IMR-90 (cell line): ENCODE measurements around the gene CPNE6. TPM values are rescaled to one million over a fixed set of nuclear protein-coding genes. Genes with fewer than 3 reads are reported as not detected.
A peak's percentile ranks its signal among the peaks of the same experiment; 100 is the strongest.

Source experiments
- ATAC-seq: fragments of 200-7000 bp; cut with Tn5 transposase; 2 replicates; pipeline ENCODE4 v1.9.1; 2020; ENCODE audit warnings: low read depth, mild to moderate bottlenecking, moderate library complexity
- BruUV-seq: library from RNA; stranded (reverse); fragments of 400-500 nt; replicated peaks from 2 replicates; lab custom pipeline; 2021; lab: Mats Ljungman, UMichigan
- CTCF ChIA-PET: fragments of 300-600 bp; formaldehyde crosslinking; extraction: SDS; loops from one replicate; lab custom pipeline; 2021; ENCODE audit warnings: antibody characterized with exemption; lab: Yijun Ruan, JAX
- POLR2A ChIA-PET: fragments of 300-600 bp; sonication (Branson Sonifier 250); formaldehyde crosslinking; loops from one replicate; lab custom pipeline; 2022; ENCODE audit warnings: antibody characterized with exemption; ENCODE audit not compliant: unreplicated experiment; lab: Charles Lee
- DNase-seq: peaks from one replicate; pipeline ENCODE4 v3.0.0; 2013
- H2AFZ ChIP-seq: replicated peaks from 2 replicates; pipeline ENCODE3; 2013; ENCODE audit warnings: low read length, mild to moderate bottlenecking; ENCODE audit not compliant: poor library complexity
- H2AK5ac ChIP-seq: 2 replicates; pipeline ENCODE4 v1.6.1; 2013; ENCODE audit warnings: low read depth, low read length, inconsistent platforms
- H2AK9ac ChIP-seq: replicated peaks from 2 replicates; pipeline ENCODE3; 2013; ENCODE audit warnings: mild to moderate bottlenecking, low read depth, low read length, moderate library complexity; ENCODE audit not compliant: poor library complexity
- H2BK120ac ChIP-seq: 2 replicates; pipeline ENCODE4 v1.6.1; 2013; ENCODE audit warnings: low read depth, low read length, inconsistent platforms
- H2BK15ac ChIP-seq: 3 replicates; pipeline ENCODE4 v1.6.1; 2013; ENCODE audit warnings: low read depth, low read length, inconsistent platforms
- H2BK20ac ChIP-seq: 2 replicates; pipeline ENCODE4 v1.6.1; 2013; ENCODE audit warnings: low read depth, mild to moderate bottlenecking, inconsistent platforms, low read length, moderate library complexity
- H2BK5ac ChIP-seq: 2 replicates; pipeline ENCODE4 v1.6.1; 2013; ENCODE audit warnings: mild to moderate bottlenecking, low read depth, low read length, inconsistent platforms; ENCODE audit not compliant: poor library complexity, severe bottlenecking
- H3K14ac ChIP-seq: replicated peaks from 2 replicates; pipeline ENCODE4 v1.6.1; 2013; ENCODE audit warnings: low read depth, low read length, inconsistent platforms
- H3K18ac ChIP-seq: 2 replicates; pipeline ENCODE4 v1.6.1; 2013; ENCODE audit warnings: low read depth, low read length, control low read depth
- H3K23ac ChIP-seq: 2 replicates; pipeline ENCODE4 v1.6.1; 2013; ENCODE audit warnings: low read depth, low read length, inconsistent platforms
- H3K27ac ChIP-seq: 2 replicates; pipeline ENCODE4 v1.5.1; 2013; ENCODE audit warnings: mild to moderate bottlenecking, control low read depth, low read length; ENCODE audit not compliant: insufficient read depth
- H3K27me3 ChIP-seq: 2 replicates; pipeline ENCODE4 v1.6.1; 2013; ENCODE audit warnings: low read length; ENCODE audit not compliant: control insufficient read depth, insufficient read depth
- H3K36me3 ChIP-seq: 2 replicates; pipeline ENCODE4 v1.6.1; 2013; ENCODE audit warnings: low read length, mixed read lengths; ENCODE audit not compliant: control insufficient read depth, insufficient read depth
- H3K4ac ChIP-seq: 2 replicates; pipeline ENCODE4 v1.6.1; 2013; ENCODE audit warnings: low read depth, low read length, inconsistent platforms
- H3K4me1 ChIP-seq: 2 replicates; pipeline ENCODE4 v1.6.1; 2013; ENCODE audit warnings: low read length, mixed read lengths; ENCODE audit not compliant: control insufficient read depth, insufficient read depth
- H3K4me2 ChIP-seq: 2 replicates; pipeline ENCODE4 v1.6.1; 2013; ENCODE audit warnings: low read depth, mild to moderate bottlenecking, control low read depth, low read length, moderate library complexity
- H3K4me3 ChIP-seq: 2 replicates; pipeline ENCODE4 v1.5.1; 2013; ENCODE audit warnings: low read depth, mild to moderate bottlenecking, control low read depth, low read length, moderate library complexity; ENCODE audit not compliant: insufficient read depth
- H3K56ac ChIP-seq: 2 replicates; pipeline ENCODE4 v1.6.1; 2013; ENCODE audit warnings: low read length, inconsistent platforms; ENCODE audit not compliant: insufficient read depth; ENCODE audit errors: extremely low read depth
- H3K79me1 ChIP-seq, 2 experiments: 2 replicates each; pipeline ENCODE4 v1.6.1; 2013; ENCODE audit warnings: low read length in 2 of 2, inconsistent platforms in 1 of 2, low read depth in 1 of 2
- H3K9ac ChIP-seq: 2 replicates; pipeline ENCODE4 v1.6.1; 2013; ENCODE audit warnings: low read depth, low read length, control low read depth
- H3K9me1 ChIP-seq: 2 replicates; pipeline ENCODE4 v1.6.1; 2013; ENCODE audit warnings: low read length, inconsistent platforms; ENCODE audit not compliant: insufficient read depth
- H3K9me3 ChIP-seq: 2 replicates; pipeline ENCODE4 v1.6.1; 2013; ENCODE audit warnings: low read length; ENCODE audit not compliant: control insufficient read depth, insufficient read depth
- H4K20me1 ChIP-seq: 2 replicates; pipeline ENCODE4 v1.6.1; 2013; ENCODE audit warnings: low read length, inconsistent platforms; ENCODE audit not compliant: insufficient read depth
- H4K5ac ChIP-seq: 2 replicates; pipeline ENCODE4 v1.6.1; 2013; ENCODE audit warnings: mild to moderate bottlenecking, low read depth, low read length, control low read depth
- H4K8ac ChIP-seq, 2 experiments: 2 replicates each; pipeline ENCODE4 v1.6.1; 2013; ENCODE audit warnings: low read depth in 2 of 2, low read length in 2 of 2, control low read depth in 1 of 2, inconsistent platforms in 1 of 2
- H4K91ac ChIP-seq: 2 replicates; pipeline ENCODE4 v1.6.1; 2013; ENCODE audit warnings: low read depth, low read length, inconsistent platforms; ENCODE audit not compliant: insufficient read depth
- ELK1 ChIP-seq: fragments of 150-350 bp; IDR thresholded peaks from 2 replicates; pipeline ENCODE4 v1.6.1; 2016; ENCODE audit warnings: low read depth, mild to moderate bottlenecking, low read length, moderate library complexity, borderline replicate concordance
- MAFK ChIP-seq: IDR thresholded peaks from 2 replicates; pipeline ENCODE4 v1.6.1; 2012; ENCODE audit warnings: low read depth, low read length, improper control_type of control experiment
- SMC3 ChIP-seq: fragments of 150-350 bp; IDR thresholded peaks from 2 replicates; pipeline ENCODE4 v1.6.1; 2016; ENCODE audit warnings: low read depth, mild to moderate bottlenecking, antibody characterized with exemption, low read length, moderate library complexity
- USF2 ChIP-seq: fragments of 150-350 bp; IDR thresholded peaks from 2 replicates; pipeline ENCODE4 v1.6.1; 2017; ENCODE audit warnings: mild to moderate bottlenecking, antibody characterized with exemption, low read length, low read depth
- WGBS, 2 experiments: methylation state at CpG; one replicate each; pipeline versions ENCODE4 v1.1.5 to v1.1.7; 2013; ENCODE audit warnings: missing lambda C conversion rate in 2 of 2; ENCODE audit not compliant: insufficient read length in 1 of 2; ENCODE audit errors: extremely low coverage in 2 of 2; 5-methylcytosine and 5-hydroxymethylcytosine counted together
- dilution Hi-C: fragments of 300-500 bp; cut with HindIII; formaldehyde crosslinking; loops from one replicate; pipeline ENCODE4 v1.14.3; 2018; ENCODE audit warnings: low sequenced_read_pairs; ENCODE audit not compliant: unreplicated experiment
- in situ Hi-C: fragments of 300-500 bp; cut with MboI; formaldehyde crosslinking; loops from 3 replicates; pipeline ENCODE4 v1.14.3; 2019; ENCODE audit warnings: low sequenced_read_pairs, inconsistent platforms, mixed read lengths
- intact Hi-C: fragments of 100-400 bp; cut with micrococcal nuclease; formaldehyde crosslinking; loops from 2 replicates; pipeline ENCODE4 v1.10.0; 2022
- polyA plus RNA-seq, 3 experiments: library from polyadenylated mRNA; depleted of rRNA; stranded (reverse); fragments of >200 nt; gene quantifications; 2 replicates each; pipeline ENCODE4 v1.2.3, GENCODE V29; 2012; ENCODE audit warnings: low replicate concordance in 1 of 3
- total RNA-seq: library from RNA; depleted of rRNA; stranded (reverse); fragments of >200 nt; gene quantifications from 2 replicates; pipeline ENCODE4 v1.2.3, GENCODE V29; 2012

Gene CPNE6
- total and polyA plus RNA-seq, 2 of the 4 experiments (the other 2 are of a cell fraction): not detected

GRCh38 chr14:24071836-24072430, 571 bp downstream of the CPNE6 start (continued):
- TF ChIP-seq USF2: no peak

GRCh38 chr14:24072436-24072835, 1.1 kb downstream of the CPNE6 start:
- Histone ChIP-seq H3K4ac (no peak overlapping the region), H2BK20ac (no peak overlapping the region), H3K14ac (no peak overlapping the region), H4K91ac (no peak overlapping the region), H3K4me2 (no peak overlapping the region), H2AK5ac (no peak overlapping the region), H2BK5ac (no peak overlapping the region), H2AK9ac (no peak overlapping the region), H3K18ac (no peak overlapping the region), H2AFZ (no peak overlapping the region), H2BK120ac (no peak overlapping the region), H4K20me1 (no peaks in the 10 kb centered on the region), H3K36me3 (no peaks in the 10 kb centered on the region), H3K9ac (no peak overlapping the region), H3K27ac (no peak overlapping the region), H3K56ac (no peak overlapping the region), H3K9me3 (no peaks in the 10 kb centered on the region), H3K79me1 (no peaks in the 10 kb centered on the region), H3K23ac (no peak overlapping the region), H3K4me3 (no peak overlapping the region), H2BK15ac (no peak overlapping the region), H3K27me3 (peaks cover 79% of the 10 kb centered on the region), H4K5ac (no peak overlapping the region), H4K8ac (no peak overlapping the region), H3K9me1 (no peaks in the 10 kb centered on the region), H3K4me1 (no peaks in the 10 kb centered on the region)
- ATAC-seq: no peak
- in situ Hi-C loops: no loop called here
- POLR2A ChIA-PET: no interaction called here
- TF ChIP-seq MAFK: 0 out of 2 replicates have a peak, but pooled peaks have one; percentile 8
- TF ChIP-seq SMC3: no peak
- no peak for TF ChIP-seq ELK1
- dilution Hi-C loops: no loop called here
- no peak for DNase-seq
- CTCF ChIA-PET: no interaction called here
- no TSS peak for BruUV-seq
- intact Hi-C loops: no loop called here
- WGBS, 2 experiments: 23% methylated on average over 5 of the region's 7 CpGs; no CpG with 5 or more reads in 1 of the 2 experiments
